Naive thymus-derived CD4-positive, alpha-beta T cell (primary cell): ENCODE data around the gene CELF2. TPM values are rescaled to one million over a fixed set of nuclear protein-coding genes. Genes with fewer than 3 reads are reported as not detected.

Experiments
- ATAC-seq: fragments of 150-1000 bp; cut with Tn5 transposase; 2 replicates; pipeline ENCODE4 v1.10.0; 2021; ENCODE audit warnings: mild to moderate bottlenecking, moderate library complexity
- CTCF ChIA-PET: fragments of 350-600 bp; sonication (Branson Sonifier 250); formaldehyde crosslinking; loops from one replicate; lab custom pipeline; 2021; ENCODE audit warnings: antibody characterized with exemption; lab: Charles Lee
- POLR2A ChIA-PET: fragments of 350-600 bp; sonication (Branson Sonifier 250); formaldehyde crosslinking; loops from one replicate; lab custom pipeline; 2021; ENCODE audit warnings: antibody characterized with exemption, inconsistent platforms; lab: Charles Lee
- DNase-seq, 9 donors: peaks; one replicate each; pipeline versions ENCODE4 v3.0.0 to v3.0.0-alpha.2; 2020 to 2022; ENCODE audit warnings: mixed read lengths in 1 of 9
- H3K27ac ChIP-seq: one replicate; pipeline ENCODE4 v1.7.0; 2013; ENCODE audit warnings: mild to moderate bottlenecking, low read depth, low read length, moderate library complexity
- H3K27me3 ChIP-seq, 2 donors: one replicate each; pipeline ENCODE4 v1.7.0; 2013; ENCODE audit warnings: low read length in 2 of 2, mild to moderate bottlenecking in 2 of 2, moderate library complexity in 2 of 2; ENCODE audit not compliant: control insufficient read depth in 2 of 2, insufficient read depth in 2 of 2
- H3K36me3 ChIP-seq, 3 experiments: 1 replicate in 2 of 3; 2 replicates in 1 of 3; pipeline ENCODE4 v1.7.0; 2013; ENCODE audit warnings: low read length in 3 of 3, mild to moderate bottlenecking in 3 of 3, moderate library complexity in 1 of 3; ENCODE audit not compliant: insufficient read depth in 3 of 3, control insufficient read depth in 2 of 3
- H3K4me1 ChIP-seq, 2 donors: one replicate each; pipeline ENCODE4 v1.7.0; 2013; ENCODE audit warnings: low read length in 2 of 2, mild to moderate bottlenecking in 2 of 2, moderate library complexity in 1 of 2; ENCODE audit not compliant: control insufficient read depth in 2 of 2, insufficient read depth in 2 of 2
- H3K4me3 ChIP-seq: 2 replicates; pipeline ENCODE4 v1.7.0; 2013; ENCODE audit warnings: mild to moderate bottlenecking, low read length
- H3K9me3 ChIP-seq, 3 experiments: 1 replicate in 2 of 3; 2 replicates in 1 of 3; pipeline ENCODE4 v1.7.0; 2013; ENCODE audit warnings: low read length in 3 of 3; ENCODE audit not compliant: control insufficient read depth in 2 of 3
- H3K27ac Mint-ChIP-seq, 9 donors: one replicate each; pipeline ENCODE4 v1.8.0; 2020 to 2022; ENCODE audit warnings: mixed read lengths in 9 of 9, mild to moderate bottlenecking in 8 of 9, moderate library complexity in 5 of 9, inconsistent platforms in 2 of 9
- H3K27me3 Mint-ChIP-seq, 5 donors: one replicate each; pipeline ENCODE4 v1.8.0; 2021 to 2022; ENCODE audit warnings: mixed read lengths in 5 of 5, mild to moderate bottlenecking in 1 of 5
- H3K36me3 Mint-ChIP-seq, 5 donors: one replicate each; pipeline ENCODE4 v1.8.0; 2020 to 2022; ENCODE audit warnings: mixed read lengths in 5 of 5, mild to moderate bottlenecking in 3 of 5, inconsistent platforms in 1 of 5
- H3K4me1 Mint-ChIP-seq, 7 donors: one replicate each; pipeline ENCODE4 v1.8.0; 2020 to 2022; ENCODE audit warnings: mixed read lengths in 7 of 7, mild to moderate bottlenecking in 3 of 7, inconsistent platforms in 1 of 7
- H3K4me3 Mint-ChIP-seq, 10 donors: one replicate each; pipeline ENCODE4 v1.8.0; 2020 to 2022; ENCODE audit warnings: mild to moderate bottlenecking in 10 of 10, mixed read lengths in 10 of 10, moderate library complexity in 6 of 10, inconsistent platforms in 2 of 10
- H3K9me3 Mint-ChIP-seq, 11 donors: one replicate each; pipeline ENCODE4 v1.8.0; 2020 to 2022; ENCODE audit warnings: mixed read lengths in 11 of 11, mild to moderate bottlenecking in 4 of 11, inconsistent platforms in 1 of 11, moderate library complexity in 1 of 11
- intact Hi-C, 2 donors: fragments of 100-400 bp; cut with micrococcal nuclease; formaldehyde crosslinking; loops; one replicate each; pipeline ENCODE4 v1.15.1; 2023
- polyA plus RNA-seq, 2 donors: library from polyadenylated mRNA; unstranded; fragments of 300-500 nt; fragmentation: Illumina TruSeq; gene quantifications; one replicate each; pipeline ENCODE4 v1.2.3, GENCODE V29; 2021
- total RNA-seq, 6 experiments: library from RNA in 5 of 6; stranded (reverse) in 5 of 6; gene quantifications; 1 replicate in 5 of 6; 2 replicates in 1 of 6; pipeline ENCODE4 v1.2.3 and lab custom pipeline; 2021 to 2026

CELF2 gene
- total and polyA plus RNA-seq, 7 experiments from 2014 or later, result 135 to 207 (median 178) TPM

DNA sequence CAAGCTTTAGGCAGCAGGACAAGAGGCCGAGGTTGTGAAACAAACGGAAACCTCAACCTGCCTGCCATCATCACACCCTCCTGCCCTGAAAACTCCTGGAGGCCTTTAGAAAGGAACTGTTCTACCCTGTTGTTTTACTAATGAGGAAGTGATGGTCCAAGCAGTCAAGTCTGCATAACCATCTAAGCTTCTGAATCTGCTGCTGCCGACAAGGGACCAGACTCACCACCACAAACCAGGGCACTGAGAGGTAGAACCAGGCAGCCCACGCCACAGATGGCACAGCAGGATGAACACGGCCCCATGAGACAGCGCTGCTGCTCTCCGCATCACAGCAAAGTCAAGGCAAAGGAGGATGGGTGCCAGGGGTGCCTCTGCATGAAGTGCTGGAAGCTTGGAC, 209.4 kb downstream of the CELF2 start:
- ATAC-seq, result peak; percentile 22
- H3K27me3 Mint-ChIP-seq, result no peaks in the 10 kb centered on the region
- intact Hi-C loops, result loop anchor here (2.0 to 5.0 kb wide), 5 partner anchors 16 to 60 kb away; no protein-coding TSS in a partner anchor
- no peaks in the 10 kb centered on the region for H3K27me3 ChIP-seq
- H3K4me1 ChIP-seq, result peaks cover 73 to 83% of the 10 kb centered on the region in 2 donors
- H3K9me3 ChIP-seq, result no peaks in the 10 kb centered on the region
- H3K27ac Mint-ChIP-seq, result peak overlapping the region; percentile 84 to 96 (median 87)
- H3K4me3 ChIP-seq, result peak overlapping the region; percentile 31
- DNase-seq, result no peak
- ChIA-PET POLR2A (interaction anchor here (0.7 to 3.9 kb wide), 14 partner anchors 9 to 82 kb away, joined by 3 to 25 read pairs (median 4); no protein-coding TSS in a partner anchor), CTCF (interaction anchor here (0.7 to 2.7 kb wide), 3 partner anchors 15 to 459 kb away, joined by 3 to 9 read pairs (median 3); no protein-coding TSS in a partner anchor)
- H3K4me3 Mint-ChIP-seq, result peak overlapping the region in 9 of 10 donors; percentile 33 to 76 (median 67)
- H3K9me3 Mint-ChIP-seq, result peaks cover 0 to 2% (median 0%) of the 10 kb centered on the region in 11 donors
- H3K36me3 Mint-ChIP-seq, result peaks cover 6 to 39% (median 31%) of the 10 kb centered on the region in 5 donors
- peaks cover 0 to 55% (median 10%) of the 10 kb centered on the region in 3 experiments for H3K36me3 ChIP-seq
- H3K27ac ChIP-seq, result peak overlapping the region; percentile 59
- H3K4me1 Mint-ChIP-seq, result peaks cover 67 to 98% (median 94%) of the 10 kb centered on the region in 7 donors

DNA sequence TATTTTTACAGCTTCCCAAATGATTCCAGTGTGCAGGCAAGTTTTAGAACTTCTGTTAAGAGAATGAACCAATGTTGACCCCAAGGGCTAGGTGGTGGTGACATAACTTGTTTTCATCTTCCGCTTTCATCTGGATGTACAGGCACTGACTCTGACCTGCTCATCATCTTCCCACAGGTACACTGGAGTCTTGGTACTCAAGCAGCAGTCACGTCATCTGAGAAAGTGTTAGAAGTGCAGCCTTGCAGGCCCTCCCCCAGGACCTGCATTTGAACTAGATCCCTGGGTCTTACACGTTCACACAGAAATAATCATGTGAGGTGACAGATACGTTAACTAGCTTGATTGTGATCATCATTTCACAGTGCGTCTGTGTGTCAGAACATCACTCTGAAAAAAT, 212.2 kb downstream of the CELF2 start:
- Mint-ChIP-seq H3K27me3 (no peaks in the 10 kb centered on the region), H3K36me3 (peaks cover 10 to 46% (median 41%) of the 10 kb centered on the region in 5 donors), H3K9me3 (peaks cover 0 to 2% (median 0%) of the 10 kb centered on the region in 11 donors), H3K4me3 (peak overlapping the region in 5 of 10 donors; percentile 6 to 73 (median 63)), H3K4me1 (peaks cover 76 to 98% (median 97%) of the 10 kb centered on the region in 7 donors), H3K27ac (peak overlapping the region in 8 of 9 donors; percentile 51 to 90 (median 72))
- DNase-seq, result no peak
- H3K9me3 ChIP-seq, result no peaks in the 10 kb centered on the region
- H3K4me3 ChIP-seq, result no peak overlapping the region
- intact Hi-C loops, result loop anchor here in 1 of 2 donors (5.0 kb wide), 2 partner anchors 37 to 63 kb away; no protein-coding TSS in a partner anchor
- POLR2A ChIA-PET, result interaction anchor here (1.4 to 2.5 kb wide), 2 partner anchors 9 to 12 kb away, joined by 5 to 8 read pairs; no protein-coding TSS in a partner anchor
- H3K27me3 ChIP-seq, result no peaks in the 10 kb centered on the region
- H3K36me3 ChIP-seq, result peaks cover 0 to 39% (median 10%) of the 10 kb centered on the region in 3 experiments
- no peak overlapping the region for H3K27ac ChIP-seq
- ATAC-seq, result no peak
- CTCF ChIA-PET, result interaction anchor here (2.0 kb wide), 1 partner anchor 40 kb away, joined by 6 read pairs; no protein-coding TSS in a partner anchor
- H3K4me1 ChIP-seq, result peaks cover 77 to 87% of the 10 kb centered on the region in 2 donors

DNA sequence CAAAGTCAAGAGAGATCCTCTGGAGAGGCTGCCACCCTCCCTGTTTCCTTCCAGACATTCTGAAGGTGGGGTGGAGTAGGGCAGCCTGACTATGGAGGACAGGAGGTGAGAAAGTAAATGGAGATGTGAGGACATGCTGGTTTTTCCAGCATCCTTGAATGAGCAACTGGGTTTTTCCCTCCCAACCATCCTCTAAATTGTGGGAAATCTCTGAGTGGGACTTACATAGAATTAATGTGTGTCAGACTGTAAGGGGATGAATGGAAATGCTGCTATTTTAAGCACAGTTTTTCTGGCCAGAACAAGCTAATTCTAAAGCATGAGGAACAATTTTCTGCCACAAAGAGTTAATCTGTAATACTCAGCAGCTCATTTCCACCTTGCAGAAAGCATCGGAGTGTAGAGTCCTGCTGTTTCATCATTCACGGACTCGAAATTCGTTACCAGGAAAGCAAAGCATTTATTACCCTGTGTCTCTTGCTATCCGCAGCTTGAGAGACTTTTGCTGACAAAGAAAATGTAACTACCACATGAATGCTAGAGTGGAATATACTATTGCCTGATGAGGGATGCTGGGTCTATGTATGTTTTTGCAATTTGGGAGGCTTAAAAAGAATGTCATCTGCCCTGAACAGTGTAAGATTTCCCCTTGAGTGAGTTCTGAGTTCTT, 213.0 kb downstream of the CELF2 start:
- peaks cover 0 to 2% (median 0%) of the 10 kb centered on the region in 11 donors for H3K9me3 Mint-ChIP-seq
- no peak overlapping the region for H3K27ac ChIP-seq
- ChIA-PET CTCF (interaction anchor here (2.0 kb wide), 1 partner anchor 39 kb away, joined by 6 read pairs; no protein-coding TSS in a partner anchor), POLR2A (no interaction called here)
- H3K4me3 ChIP-seq, result no peak overlapping the region
- peaks cover 13 to 46% (median 36%) of the 10 kb centered on the region in 5 donors for H3K36me3 Mint-ChIP-seq
- DNase-seq (no peak), ATAC-seq (no peak)
- H3K27ac Mint-ChIP-seq, result peak overlapping the region; percentile 39 to 89 (median 56)
- no peaks in the 10 kb centered on the region for H3K27me3 Mint-ChIP-seq
- intact Hi-C loops, result no loop called here
- H3K4me1 Mint-ChIP-seq, result peaks cover 76 to 98% (median 97%) of the 10 kb centered on the region in 7 donors
- H3K36me3 ChIP-seq, result peaks cover 0 to 35% (median 10%) of the 10 kb centered on the region in 3 experiments
- no peaks in the 10 kb centered on the region for H3K9me3 ChIP-seq
- no peaks in the 10 kb centered on the region for H3K27me3 ChIP-seq
- H3K4me3 Mint-ChIP-seq, result peak overlapping the region in 6 of 10 donors; percentile 0 to 59 (median 30)
- peaks cover 70 to 87% of the 10 kb centered on the region in 2 donors for H3K4me1 ChIP-seq

DNA sequence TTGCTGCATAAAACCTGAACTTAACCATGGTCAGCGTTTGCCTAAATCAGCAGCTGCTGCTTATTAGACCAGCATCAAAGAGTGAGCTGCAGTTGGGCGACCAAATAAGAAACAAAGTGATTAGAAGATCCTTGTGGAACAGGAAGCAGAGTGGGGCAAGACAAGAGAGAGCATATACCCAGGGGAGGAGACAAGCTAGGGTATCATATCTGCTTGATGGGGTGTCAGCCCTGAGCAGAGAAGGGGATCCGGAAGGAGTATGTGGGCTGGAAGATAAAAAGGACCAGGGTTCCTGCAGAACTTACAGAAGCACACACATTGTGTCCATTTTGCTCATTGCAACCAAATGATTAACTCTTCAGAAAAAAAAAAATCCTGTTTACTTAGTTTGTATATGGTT, 213.6 kb downstream of the CELF2 start:
- DNase-seq, result no peak
- peak overlapping the region; percentile 39 to 89 (median 70) for H3K27ac Mint-ChIP-seq

DNA sequence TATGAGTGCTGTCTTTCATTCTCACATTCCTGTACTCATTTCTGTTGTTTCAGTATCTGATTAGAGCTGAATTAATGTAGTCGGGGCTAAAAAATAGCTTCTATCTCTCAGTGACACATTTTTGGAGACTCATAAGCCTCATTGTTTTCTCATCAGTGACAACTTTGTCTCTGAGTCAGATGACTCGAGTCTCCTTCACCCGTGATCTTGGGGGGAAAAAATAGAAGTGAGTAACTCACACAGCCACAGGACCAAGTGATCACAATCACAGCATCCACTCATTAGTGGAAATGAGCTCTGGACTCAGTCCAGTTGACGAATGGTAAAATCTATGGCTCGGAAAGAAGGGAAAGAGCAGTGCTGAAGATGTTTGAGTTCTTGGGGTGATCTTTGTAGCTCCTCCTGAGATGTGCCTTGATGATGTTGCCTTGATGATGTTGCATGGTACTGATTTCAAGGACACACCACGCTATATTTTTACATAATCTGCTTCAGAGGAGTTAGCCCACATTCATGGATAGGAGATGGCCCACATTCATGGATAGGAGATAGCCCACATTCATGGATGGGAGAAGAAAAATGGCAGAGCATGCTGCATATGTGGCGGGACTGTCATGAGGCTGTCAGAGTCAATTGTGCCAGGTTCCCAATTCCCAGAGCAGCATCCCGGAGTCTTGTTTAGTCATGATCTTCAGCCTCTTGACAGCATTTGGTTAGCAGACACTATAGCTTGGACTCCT, 214.7 kb downstream of the CELF2 start:
- H3K9me3 ChIP-seq, result no peaks in the 10 kb centered on the region
- Mint-ChIP-seq H3K4me1 (peaks cover 75 to 98% (median 97%) of the 10 kb centered on the region in 7 donors), H3K9me3 (no peaks in the 10 kb centered on the region), H3K27me3 (no peaks in the 10 kb centered on the region), H3K27ac (peak overlapping the region; percentile 43 to 91 (median 68)), H3K36me3 (peaks cover 16 to 51% (median 36%) of the 10 kb centered on the region in 5 donors), H3K4me3 (peak overlapping the region; percentile 3 to 65 (median 31))
- peaks cover 64 to 87% of the 10 kb centered on the region in 2 donors for H3K4me1 ChIP-seq
- no peak overlapping the region for H3K4me3 ChIP-seq
- DNase-seq (no peak), ATAC-seq (no peak)
- no peak overlapping the region for H3K27ac ChIP-seq
- no peaks in the 10 kb centered on the region for H3K27me3 ChIP-seq
- ChIA-PET POLR2A (interaction anchor here (0.9 to 1.8 kb wide), 2 partner anchors 10 to 16 kb away, joined by 3 to 6 read pairs; no protein-coding TSS in a partner anchor), CTCF (interaction anchor here (1.0 kb wide), 1 partner anchor 16 kb away, joined by 3 read pairs; no protein-coding TSS in a partner anchor)
- intact Hi-C loops, result no loop called here
- H3K36me3 ChIP-seq, result peaks cover 0 to 31% (median 10%) of the 10 kb centered on the region in 3 experiments

More for the DNA sequence above, 213.6 kb downstream of the CELF2 start:
- intact Hi-C loops, result no loop called here
- POLR2A ChIA-PET, result interaction anchor here (0.7 to 1.8 kb wide), 2 partner anchors 12 to 68 kb away, joined by 3 to 6 read pairs; no protein-coding TSS in a partner anchor
- H3K27ac ChIP-seq, result no peak overlapping the region
- no peak for ATAC-seq
- no peaks in the 10 kb centered on the region for H3K27me3 Mint-ChIP-seq
- H3K36me3 Mint-ChIP-seq, result peaks cover 13 to 46% (median 36%) of the 10 kb centered on the region in 5 donors
- H3K4me1 ChIP-seq, result peaks cover 64 to 87% of the 10 kb centered on the region in 2 donors
- H3K9me3 ChIP-seq, result no peaks in the 10 kb centered on the region
- no peaks in the 10 kb centered on the region for H3K27me3 ChIP-seq
- H3K4me3 ChIP-seq, result no peak overlapping the region
- peak overlapping the region in 7 of 10 donors; percentile 0 to 59 (median 31) for H3K4me3 Mint-ChIP-seq
- peaks cover 0 to 35% (median 10%) of the 10 kb centered on the region in 3 experiments for H3K36me3 ChIP-seq
- CTCF ChIA-PET, result interaction anchor here (2.0 kb wide), 1 partner anchor 38 kb away, joined by 6 read pairs; no protein-coding TSS in a partner anchor
- H3K4me1 Mint-ChIP-seq, result peaks cover 75 to 98% (median 97%) of the 10 kb centered on the region in 7 donors
- H3K9me3 Mint-ChIP-seq, result no peaks in the 10 kb centered on the region
